ENCODE data around the gene UNC13D. TPM values are rescaled to one million over a fixed set of nuclear protein-coding genes. Genes with fewer than 3 reads are reported as not detected.
A peak's percentile ranks its signal among the peaks of the same experiment; 100 is the strongest.

Gene UNC13D
- total and polyA plus RNA-seq, 2 of the 4 experiments (the other 2 are of a cell fraction), result under 0.01 to 0.31 TPM

DNA sequence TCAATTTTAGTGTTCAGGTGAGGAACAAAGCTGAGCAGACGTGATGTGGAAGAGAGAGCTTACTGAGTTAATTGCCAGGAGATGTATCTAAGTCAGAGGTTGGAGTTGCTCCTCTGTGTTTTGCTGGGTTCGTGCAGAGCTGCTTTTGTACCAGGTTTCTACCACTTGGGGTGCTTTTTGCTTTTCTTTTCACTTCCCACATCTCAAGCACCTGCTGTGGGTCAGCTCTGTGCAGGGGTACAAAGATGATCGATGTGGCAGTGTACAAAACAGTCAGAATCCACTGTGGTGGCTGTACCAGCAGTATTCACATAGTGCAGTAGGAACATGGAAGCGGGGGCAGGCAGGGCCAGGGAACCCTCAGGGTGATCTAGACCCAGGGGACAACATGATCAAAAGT lies 44.8 kb downstream of the UNC13D start:
- no peak overlapping the region for H2BK120ac ChIP-seq (ENCODE audit: low read depth, low read length)
- ATAC-seq (ENCODE audit: low read depth) (no peak), DNase-seq (no peak)
- H3K27me3 ChIP-seq (ENCODE audit: control insufficient read depth, insufficient read depth, low read length), result no peaks in the 10 kb centered on the region
- H3K4me3 ChIP-seq (ENCODE audit: insufficient read depth, low read depth, low read length), result no peak overlapping the region
- no peak overlapping the region for H4K5ac ChIP-seq (ENCODE audit: low read depth, low read length)
- no peak overlapping the region for H3K56ac ChIP-seq (ENCODE audit: extremely low read depth, insufficient read depth, low read length)
- no peak overlapping the region for H4K91ac ChIP-seq (ENCODE audit: insufficient read depth, low read depth, low read length)
- H3K4me1 ChIP-seq (ENCODE audit: control insufficient read depth, insufficient read depth, low read length), result no peaks in the 10 kb centered on the region; the same call in 1 of the 2 replicates
- H3K27ac ChIP-seq (ENCODE audit: insufficient read depth, low read length), result no peak overlapping the region
- CTCF ChIA-PET, result no interaction called here
- WGBS, 2 experiments (ENCODE audit: extremely low coverage in 2 of 2, insufficient read length in 1 of 2), result 80% methylated on average over 1 of the region's 4 CpGs; no CpG with 5 or more reads in 1 of the 2 experiments
- H3K18ac ChIP-seq (ENCODE audit: low read depth, low read length), result no peak overlapping the region
- no peak overlapping the region for H3K4ac ChIP-seq (ENCODE audit: low read depth, low read length)
- H2BK15ac ChIP-seq (ENCODE audit: low read depth, low read length), result no peak overlapping the region
- H2AK5ac ChIP-seq (ENCODE audit: low read depth, low read length), result no peak overlapping the region
- H2BK20ac ChIP-seq (ENCODE audit: low read depth, low read length), result no peak overlapping the region
- no peaks in the 10 kb centered on the region for H3K9me3 ChIP-seq (ENCODE audit: control insufficient read depth, insufficient read depth, low read length)
- POLR2A ChIA-PET (ENCODE audit: unreplicated experiment), result no interaction called here
- H3K23ac ChIP-seq (ENCODE audit: low read depth, low read length), result no peak overlapping the region
- H3K9ac ChIP-seq (ENCODE audit: low read depth, low read length), result no peak overlapping the region
- H2AK9ac ChIP-seq (replicated peaks; ENCODE audit: low read depth, low read length, poor library complexity), result peak overlapping the region; percentile 39
- no TSS peak for BruUV-seq (replicated peaks)
- H2BK5ac ChIP-seq (ENCODE audit: low read depth, low read length, poor library complexity, severe bottlenecking), result no peak overlapping the region
- no peak overlapping the region for H3K14ac ChIP-seq (replicated peaks; ENCODE audit: low read depth, low read length)
- intact Hi-C loops (cut with micrococcal nuclease), result no loop called here
- no peaks in the 10 kb centered on the region for H4K20me1 ChIP-seq (ENCODE audit: insufficient read depth, low read length)
- H3K79me1 ChIP-seq (ENCODE audit: low read depth in 1 of 2, low read length in 2 of 2), result peaks cover 23 to 48% of the 10 kb centered on the region in 2 experiments
- H3K4me2 ChIP-seq (ENCODE audit: low read depth, low read length), result no peak overlapping the region
- in situ Hi-C loops (cut with MboI; ENCODE audit: low sequenced_read_pairs), result no loop called here
- no peaks in the 10 kb centered on the region for H3K9me1 ChIP-seq (ENCODE audit: insufficient read depth, low read length)
- no peak overlapping the region for H4K8ac ChIP-seq (ENCODE audit: low read depth in 2 of 2, low read length in 2 of 2)
- H3K36me3 ChIP-seq (ENCODE audit: control insufficient read depth, insufficient read depth, low read length), result peaks cover 23% of the 10 kb centered on the region
- TF ChIP-seq SMC3 (IDR thresholded peaks at IDR 0.05; ENCODE audit: low read depth, low read length) (no peak), MAZ (IDR thresholded peaks at IDR 0.05; ENCODE audit: borderline replicate concordance, low read depth, low read length) (no peak)
- TF ChIP-seq, protein P1, sequence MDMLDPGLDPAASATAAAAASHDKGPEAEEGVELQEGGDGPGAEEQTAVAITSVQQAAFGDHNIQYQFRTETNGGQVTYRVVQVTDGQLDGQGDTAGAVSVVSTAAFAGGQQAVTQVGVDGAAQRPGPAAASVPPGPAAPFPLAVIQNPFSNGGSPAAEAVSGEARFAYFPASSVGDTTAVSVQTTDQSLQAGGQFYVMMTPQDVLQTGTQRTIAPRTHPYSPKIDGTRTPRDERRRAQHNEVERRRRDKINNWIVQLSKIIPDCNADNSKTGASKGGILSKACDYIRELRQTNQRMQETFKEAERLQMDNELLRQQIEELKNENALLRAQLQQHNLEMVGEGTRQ (IDR thresholded peaks at IDR 0.05; ENCODE audit: low read depth, low read length), result no peak
- dilution Hi-C loops (cut with HindIII; ENCODE audit: low sequenced_read_pairs, unreplicated experiment), result no loop called here
- H2AFZ ChIP-seq (replicated peaks; ENCODE audit: low read length, poor library complexity), result peak overlapping the region; percentile 29

Data from IMR-90 (cell line).